Measurements from ENCODE around the gene TMEM52. TPM values are rescaled to one million over a fixed set of nuclear protein-coding genes. Genes with fewer than 3 reads are reported as not detected.

Gene TMEM52
- total RNA-seq, 2 donors from 2014 or later, result 0.52 TPM; not detected in 1

DNA sequence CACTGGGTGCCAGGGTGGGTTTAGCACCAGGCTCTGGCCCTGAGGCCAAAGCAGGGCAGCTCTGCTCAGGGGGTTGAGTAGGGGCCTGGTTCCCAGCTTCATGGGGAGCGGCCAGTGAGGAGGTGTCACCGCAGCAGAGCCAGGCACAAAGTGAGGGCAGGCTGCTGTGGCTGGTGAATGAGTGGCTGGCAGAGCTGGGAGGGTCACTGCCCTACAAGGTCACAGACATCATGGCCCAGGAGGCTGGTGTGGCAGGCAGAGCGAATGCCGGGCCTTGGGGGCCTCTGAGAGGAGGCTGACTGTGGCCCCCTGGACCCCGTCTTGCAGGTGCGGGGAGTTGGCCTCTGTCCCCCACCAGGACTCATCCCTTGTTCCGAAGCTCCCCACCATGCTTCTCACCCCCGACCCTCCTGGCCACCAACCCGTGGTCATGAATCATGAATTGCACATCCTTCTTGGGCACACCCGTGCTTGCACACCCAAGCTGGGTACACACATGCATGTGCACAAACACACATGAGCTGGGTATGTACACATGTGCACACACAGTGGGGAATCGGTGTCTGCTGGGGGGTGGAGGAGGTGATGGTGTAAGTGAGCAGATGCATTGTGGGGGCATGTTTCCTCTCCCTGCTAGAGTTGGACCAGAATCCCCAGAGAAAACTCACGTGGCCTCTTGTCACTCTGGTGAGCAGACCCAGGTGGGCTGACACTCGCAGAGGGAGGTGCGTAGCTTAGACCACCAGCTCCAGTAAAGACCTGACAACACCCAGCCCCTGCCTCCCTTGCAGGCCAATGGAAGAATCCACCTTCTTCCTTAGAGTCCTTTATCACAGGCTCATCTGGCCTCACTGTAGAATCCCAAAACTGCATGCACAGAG lies 23.4 kb downstream of the TMEM52 start:
- ATAC-seq (no peak), DNase-seq (no peak)
- Mint-ChIP-seq H3K27ac (peak overlapping the region; percentile 89), H3K27me3 (no peaks in the 10 kb centered on the region), H3K4me1 (peaks cover 31% of the 10 kb centered on the region), H3K4me3 (peak overlapping the region; percentile 88), H3K36me3 (ENCODE audit: low read depth) (peaks cover 4% of the 10 kb centered on the region)
- H3K9me3 ChIP-seq (ENCODE audit: control insufficient read depth, low read length, poor library complexity, severe bottlenecking), result no peaks in the 10 kb centered on the region

DNA sequence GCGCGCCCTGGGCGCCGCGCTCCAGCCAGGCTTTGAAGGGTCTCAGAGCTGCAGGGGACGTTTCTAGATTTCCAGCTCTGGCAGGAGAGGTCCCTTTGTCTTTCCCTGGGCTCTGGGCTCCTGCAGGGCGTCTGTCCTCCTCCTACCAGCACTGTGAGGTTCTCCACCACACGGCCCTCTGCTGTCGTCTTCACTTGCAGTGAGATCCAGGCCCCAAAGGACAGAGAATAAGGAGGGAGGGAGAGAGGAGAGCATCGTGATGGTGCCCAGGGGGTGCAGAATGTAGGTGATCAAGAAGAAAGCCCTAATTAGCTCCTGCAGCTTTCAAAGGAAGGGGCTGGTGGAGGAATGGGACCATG lies 24.0 kb downstream of the TMEM52 start:
- Mint-ChIP-seq H3K4me1 (peaks cover 31% of the 10 kb centered on the region), H3K27ac (peak overlapping the region; percentile 89), H3K36me3 (ENCODE audit: low read depth) (peaks cover 4% of the 10 kb centered on the region), H3K4me3 (peak overlapping the region; percentile 88), H3K27me3 (no peaks in the 10 kb centered on the region)
- ATAC-seq (no peak), DNase-seq (no peak)
- no peaks in the 10 kb centered on the region for H3K9me3 ChIP-seq (ENCODE audit: control insufficient read depth, low read length, poor library complexity, severe bottlenecking)

DNA sequence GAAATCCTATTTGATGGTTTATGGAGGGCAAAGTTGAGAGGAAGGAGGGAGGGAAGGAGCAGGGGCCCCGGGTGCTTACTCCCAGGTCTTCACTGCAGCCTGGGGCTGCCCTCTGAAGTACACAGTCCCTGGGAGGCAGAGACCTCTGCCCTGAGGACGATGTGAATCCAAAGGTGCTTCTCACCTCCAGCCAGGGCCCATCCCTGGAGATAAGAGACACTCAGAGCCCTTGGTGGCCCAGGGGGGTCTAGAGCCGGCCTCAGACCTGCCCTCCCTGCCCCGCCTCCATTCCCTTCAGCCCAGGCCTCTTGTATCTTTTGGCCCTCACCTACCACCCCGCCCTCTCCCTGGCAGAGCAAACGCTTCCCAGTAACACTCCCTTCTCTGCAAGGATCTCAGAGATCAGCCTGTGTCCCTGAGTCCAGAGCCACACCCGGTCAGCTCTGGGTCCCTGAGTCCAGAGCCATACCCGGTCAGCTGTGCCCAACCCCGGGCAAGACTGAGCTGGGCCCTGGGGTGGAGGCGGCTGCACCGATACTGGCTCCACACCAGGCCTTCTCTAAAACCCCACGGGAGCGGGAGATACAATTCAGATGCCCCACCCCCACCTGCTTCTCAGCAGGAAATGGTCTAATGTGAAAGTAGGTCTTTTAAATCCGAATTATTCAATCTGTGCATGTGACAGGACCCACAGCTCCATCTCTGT lies 24.6 kb downstream of the TMEM52 start:
- no peak for DNase-seq
- no peaks in the 10 kb centered on the region for H3K9me3 ChIP-seq (ENCODE audit: control insufficient read depth, low read length, poor library complexity, severe bottlenecking)
- peaks cover 31% of the 10 kb centered on the region for H3K4me1 Mint-ChIP-seq

DNA sequence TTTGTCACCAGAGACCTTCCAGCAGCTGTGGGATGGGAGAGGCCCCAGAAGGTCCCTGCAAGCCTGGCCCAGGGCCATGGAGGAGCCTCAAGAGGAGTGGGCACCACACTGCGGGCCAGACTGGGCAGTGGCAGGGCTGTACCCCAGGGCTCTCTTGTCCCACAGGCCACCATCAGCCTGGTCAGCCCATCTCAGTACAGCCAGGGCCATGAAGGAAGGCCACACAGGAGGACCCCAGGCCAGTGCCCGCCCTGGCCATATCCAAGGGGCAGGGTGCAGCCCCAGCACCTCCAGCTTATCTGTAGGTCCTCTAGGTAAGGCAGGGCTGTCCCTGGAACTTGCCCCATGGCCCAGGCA lies 25.1 kb downstream of the TMEM52 start:
- Mint-ChIP-seq H3K27ac (peak overlapping the region; percentile 89), H3K27me3 (no peaks in the 10 kb centered on the region)

More for the DNA sequence above, 24.6 kb downstream of the TMEM52 start:
- Mint-ChIP-seq H3K27ac (peak overlapping the region; percentile 89), H3K36me3 (ENCODE audit: low read depth) (peaks cover 4% of the 10 kb centered on the region), H3K27me3 (no peaks in the 10 kb centered on the region), H3K4me3 (peak overlapping the region; percentile 88)
- ATAC-seq, result no peak

DNA sequence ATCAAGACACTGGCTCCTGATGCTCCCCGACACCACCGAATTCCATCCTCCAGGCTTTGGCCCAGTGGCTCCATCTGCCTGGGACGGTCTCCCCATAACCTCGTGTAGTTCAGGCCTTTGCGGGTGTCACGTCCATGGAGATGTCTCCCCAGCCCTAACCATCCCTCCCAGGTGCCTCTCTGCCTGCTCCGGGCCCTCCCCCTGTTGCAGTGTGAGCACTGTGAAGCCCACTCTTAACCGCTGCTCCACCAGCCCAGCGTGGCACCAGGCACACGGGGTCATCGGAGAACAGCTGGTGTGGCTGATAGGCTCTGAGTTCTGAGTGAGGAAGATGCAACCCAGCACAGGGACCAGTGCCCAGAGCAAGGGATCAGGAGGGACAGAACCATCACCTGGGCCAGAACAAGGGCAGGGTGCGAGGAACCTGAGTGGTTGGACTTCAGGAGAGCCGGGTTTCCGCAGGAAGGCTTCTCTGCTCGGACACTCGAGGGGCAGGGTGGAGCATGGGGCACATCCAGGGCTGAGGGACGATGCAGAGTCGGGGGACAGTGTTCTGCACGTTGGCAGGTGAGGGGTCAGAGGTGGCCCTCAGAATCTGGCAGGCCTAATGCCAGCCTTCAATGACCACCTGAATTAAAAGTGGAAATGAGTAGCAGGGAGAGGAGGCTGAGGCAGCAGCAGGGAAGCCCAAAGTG lies 25.6 kb downstream of the TMEM52 start:
- Mint-ChIP-seq H3K27me3 (no peaks in the 10 kb centered on the region), H3K4me1 (peaks cover 37% of the 10 kb centered on the region), H3K27ac (peak overlapping the region; percentile 97), H3K4me3 (peak overlapping the region; percentile 97), H3K36me3 (ENCODE audit: low read depth) (peaks cover 4% of the 10 kb centered on the region)
- H3K9me3 ChIP-seq (ENCODE audit: control insufficient read depth, low read length, poor library complexity, severe bottlenecking), result no peaks in the 10 kb centered on the region
- DNase-seq (no peak), ATAC-seq (no peak)

More for the DNA sequence above, 25.1 kb downstream of the TMEM52 start:
- H3K9me3 ChIP-seq (ENCODE audit: control insufficient read depth, low read length, poor library complexity, severe bottlenecking), result no peaks in the 10 kb centered on the region
- DNase-seq (no peak), ATAC-seq (no peak)
- no peak overlapping the region for H3K4me3 Mint-ChIP-seq
- peaks cover 34% of the 10 kb centered on the region for H3K4me1 Mint-ChIP-seq
- H3K36me3 Mint-ChIP-seq (ENCODE audit: low read depth), result peaks cover 4% of the 10 kb centered on the region

DNA sequence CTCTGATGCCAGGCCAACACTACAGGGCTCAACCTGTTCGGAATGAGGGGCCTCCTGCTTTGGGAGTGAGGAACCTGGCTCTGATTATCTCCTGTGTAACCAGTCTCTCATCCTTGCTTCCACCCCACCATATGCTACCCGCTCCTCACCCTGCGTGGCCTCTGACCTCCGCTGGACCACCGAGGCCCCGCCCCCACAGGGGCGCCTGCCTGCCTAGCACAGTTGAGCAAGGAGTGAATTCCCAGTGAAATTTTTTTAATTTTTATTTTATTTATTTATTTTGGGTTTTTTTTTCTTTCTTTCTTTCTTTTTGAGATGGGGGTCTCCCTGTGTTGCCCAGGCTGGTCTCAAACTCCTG lies 26.3 kb downstream of the TMEM52 start:
- peaks cover 44% of the 10 kb centered on the region for H3K4me1 Mint-ChIP-seq
- no peaks in the 10 kb centered on the region for H3K27me3 Mint-ChIP-seq
- H3K36me3 Mint-ChIP-seq (ENCODE audit: low read depth), result peaks cover 4% of the 10 kb centered on the region
- DNase-seq (no peak), ATAC-seq (no peak)
- H3K27ac Mint-ChIP-seq, result peak overlapping the region; percentile 97
- no peaks in the 10 kb centered on the region for H3K9me3 ChIP-seq (ENCODE audit: control insufficient read depth, low read length, poor library complexity, severe bottlenecking)
- peak overlapping the region; percentile 97 for H3K4me3 Mint-ChIP-seq

DNA sequence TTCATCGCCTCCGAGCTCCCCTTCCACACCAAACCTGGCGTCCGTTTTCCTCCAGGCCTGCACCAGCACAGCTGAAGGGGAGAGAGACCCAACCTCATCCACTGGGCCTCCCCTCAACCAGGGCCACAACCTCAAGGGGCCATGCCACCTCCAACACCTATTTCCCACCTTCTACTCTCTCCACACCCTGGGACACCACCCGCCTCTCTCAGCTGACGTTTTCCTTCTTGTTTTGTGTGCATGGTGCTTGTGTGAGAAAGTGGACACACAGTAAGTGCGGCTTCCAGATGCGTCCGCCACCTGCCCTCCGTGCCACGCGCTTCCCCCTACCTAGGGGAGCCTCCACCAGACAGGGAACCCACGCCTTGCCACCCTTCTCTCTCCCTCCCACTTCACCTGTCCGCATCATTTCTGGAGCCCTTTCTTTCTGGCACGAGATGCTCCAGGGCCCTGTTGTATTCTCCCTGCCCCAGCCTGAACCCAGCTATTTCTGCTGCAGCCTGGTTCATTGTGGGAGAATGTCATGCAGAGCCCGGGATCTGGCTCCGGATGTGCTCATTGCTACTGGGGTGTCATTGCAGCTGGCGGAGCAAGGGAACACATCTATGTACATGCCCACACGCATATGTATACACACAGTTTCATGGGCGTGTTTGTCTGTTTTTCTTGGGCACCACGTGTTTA lies 26.9 kb downstream of the TMEM52 start:
- Mint-ChIP-seq H3K27ac (peak overlapping the region; percentile 97), H3K4me1 (peaks cover 47% of the 10 kb centered on the region), H3K27me3 (no peaks in the 10 kb centered on the region), H3K4me3 (peak overlapping the region; percentile 97), H3K36me3 (ENCODE audit: low read depth) (peaks cover 4% of the 10 kb centered on the region)
- no peaks in the 10 kb centered on the region for H3K9me3 ChIP-seq (ENCODE audit: control insufficient read depth, low read length, poor library complexity, severe bottlenecking)
- DNase-seq, result no peak
- ATAC-seq, result no peak

DNA sequence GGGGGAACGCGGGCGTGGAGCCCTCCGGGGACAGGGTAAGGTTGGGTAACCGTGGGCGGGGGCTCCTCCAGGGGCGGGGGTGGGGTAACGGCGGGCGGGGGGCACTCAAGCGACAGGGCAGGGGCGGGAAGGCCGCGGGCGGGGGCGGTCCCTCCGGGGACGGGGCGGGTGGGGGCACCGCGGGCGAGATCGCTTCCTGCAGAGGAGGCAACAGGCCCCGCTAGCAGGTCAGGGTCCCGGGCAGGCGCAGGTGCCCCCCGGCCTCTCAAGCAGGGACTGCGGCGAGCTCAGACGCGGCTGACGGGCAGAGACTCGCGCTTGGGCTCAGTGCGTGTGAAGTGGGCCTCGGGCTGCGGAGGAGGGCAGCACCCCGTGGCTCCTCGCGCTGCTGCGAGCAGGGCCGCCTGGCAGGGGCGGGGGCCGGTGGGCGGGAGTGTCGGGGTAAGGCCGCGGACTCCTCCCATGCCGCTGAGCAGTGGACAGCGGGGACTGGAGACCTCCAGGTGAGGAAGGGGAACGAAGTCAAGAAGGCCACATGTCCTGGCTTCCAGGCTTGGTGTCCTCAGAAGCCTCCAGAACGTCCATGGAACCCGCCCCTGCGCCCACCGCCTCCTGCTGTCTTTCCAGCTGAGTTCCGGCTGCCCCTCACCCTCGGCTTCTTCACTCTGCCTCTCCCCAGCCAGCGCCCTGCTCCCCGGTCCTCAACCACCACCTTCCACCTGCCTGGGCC lies 27.6 kb downstream of the TMEM52 start:
- Mint-ChIP-seq H3K4me3 (peak overlapping the region; percentile 97), H3K4me1 (peaks cover 50% of the 10 kb centered on the region), H3K36me3 (ENCODE audit: low read depth) (peaks cover 4% of the 10 kb centered on the region), H3K27me3 (no peaks in the 10 kb centered on the region), H3K27ac (peak overlapping the region; percentile 97)
- peak; percentile 59 for ATAC-seq
- peak; percentile 51 to 90 (median 78) for DNase-seq
- H3K9me3 ChIP-seq (ENCODE audit: control insufficient read depth, low read length, poor library complexity, severe bottlenecking), result no peaks in the 10 kb centered on the region

DNA sequence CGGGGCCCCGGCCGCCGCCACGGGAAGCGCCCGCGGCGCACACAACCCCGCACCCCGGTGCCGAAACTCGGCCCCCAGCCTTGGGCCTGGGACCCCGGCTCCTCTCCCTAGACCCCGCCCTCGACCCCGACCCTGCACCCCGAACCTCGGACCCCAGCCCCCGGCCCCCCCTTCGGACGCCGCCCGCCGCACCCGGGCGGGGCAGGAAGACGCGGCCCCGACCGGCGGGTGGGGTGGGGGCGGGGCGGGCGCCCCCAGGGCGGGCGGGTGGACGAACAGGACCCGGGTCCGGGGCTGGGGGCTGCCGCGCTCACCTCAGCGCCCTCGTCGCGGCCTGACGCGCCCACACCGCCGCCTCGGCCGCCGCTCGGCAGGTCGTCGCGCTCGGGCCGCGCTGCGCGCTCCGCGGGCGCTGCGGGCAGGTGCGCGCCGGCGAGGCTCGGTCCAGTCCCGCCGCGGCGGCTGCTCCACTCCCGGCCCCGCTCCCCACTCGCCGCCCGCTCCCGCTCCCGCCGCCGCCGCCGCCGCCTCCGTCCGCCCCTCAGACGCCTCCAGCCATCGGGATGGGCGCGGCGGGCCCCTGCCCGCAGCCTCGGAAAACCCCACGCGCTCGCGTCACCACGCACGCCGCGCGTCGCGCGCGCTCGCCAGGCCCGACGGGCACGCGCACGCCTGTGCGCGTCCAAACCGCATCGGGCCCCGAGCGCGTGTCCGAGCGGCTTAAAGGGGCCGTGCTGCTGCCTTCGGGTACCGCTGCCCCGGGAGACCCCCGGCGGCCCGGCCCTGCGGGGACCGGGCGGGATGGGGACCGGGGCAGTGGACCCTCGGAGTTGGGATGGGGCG lies 28.4 kb downstream of the TMEM52 start, which contains the start of gene GNB1:
Gene GNB1, minus strand, starts transcription at position 582 of the 843 bp plus-strand sequence. CDS start 65,634 bp downstream, outside the sequence.
- Mint-ChIP-seq H3K4me3 (peak within 1 kb of the TSS; percentile 97), H3K27ac (peak within 1 kb of the TSS; percentile 97), H3K27me3 (no peaks in the 10 kb centered on the region), H3K36me3 (ENCODE audit: low read depth) (peaks cover 4% of the 10 kb centered on the region), H3K4me1 (peaks cover 50% of the 10 kb centered on the region)
- no peaks in the 10 kb centered on the region for H3K9me3 ChIP-seq (ENCODE audit: control insufficient read depth, low read length, poor library complexity, severe bottlenecking)
- ATAC-seq, result peak; percentile 76
- peak; percentile 86 to 90 (median 89) for DNase-seq

DNA sequence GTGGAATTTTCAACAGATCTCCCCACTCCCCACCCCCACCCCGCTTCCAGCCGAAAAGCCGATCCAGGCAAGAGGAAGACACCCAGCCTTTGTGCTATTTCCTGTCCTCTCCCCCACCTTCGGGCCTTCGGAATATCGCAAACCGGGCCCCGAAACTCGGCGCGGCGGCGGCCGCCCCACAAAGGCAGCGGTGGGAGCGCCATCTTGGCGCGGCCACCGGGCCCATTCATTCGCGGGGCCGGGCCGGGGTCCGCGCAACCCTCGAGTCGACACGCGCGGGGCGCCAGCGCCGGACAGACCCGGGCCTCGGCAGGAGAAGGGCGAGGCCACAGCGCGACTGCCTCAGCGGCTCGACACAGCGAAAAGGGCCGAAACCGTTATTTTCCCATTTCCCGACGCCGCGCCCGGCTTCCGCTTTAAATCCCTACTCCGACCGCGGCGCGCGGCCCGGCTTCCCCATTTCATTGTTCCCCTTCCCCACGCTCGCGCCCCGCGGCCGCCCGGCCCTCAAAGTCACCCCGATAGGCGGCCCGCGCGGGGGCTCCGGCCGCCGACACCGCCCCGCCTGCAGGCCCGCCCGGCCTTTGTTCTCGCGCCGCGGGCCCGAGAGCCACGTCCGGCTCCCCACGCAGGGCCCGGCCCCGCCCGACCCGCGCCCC lies 29.1 kb downstream of the TMEM52 start:
- ATAC-seq (peak; percentile 21), DNase-seq (peak in 2 of 3 donors; percentile 31 to 40)
- Mint-ChIP-seq H3K4me3 (peak overlapping the region; percentile 87), H3K4me1 (peaks cover 45% of the 10 kb centered on the region), H3K36me3 (ENCODE audit: low read depth) (peaks cover 4% of the 10 kb centered on the region), H3K27me3 (no peaks in the 10 kb centered on the region), H3K27ac (peak overlapping the region; percentile 92)
- H3K9me3 ChIP-seq (ENCODE audit: control insufficient read depth, low read length, poor library complexity, severe bottlenecking), result no peaks in the 10 kb centered on the region

DNA sequence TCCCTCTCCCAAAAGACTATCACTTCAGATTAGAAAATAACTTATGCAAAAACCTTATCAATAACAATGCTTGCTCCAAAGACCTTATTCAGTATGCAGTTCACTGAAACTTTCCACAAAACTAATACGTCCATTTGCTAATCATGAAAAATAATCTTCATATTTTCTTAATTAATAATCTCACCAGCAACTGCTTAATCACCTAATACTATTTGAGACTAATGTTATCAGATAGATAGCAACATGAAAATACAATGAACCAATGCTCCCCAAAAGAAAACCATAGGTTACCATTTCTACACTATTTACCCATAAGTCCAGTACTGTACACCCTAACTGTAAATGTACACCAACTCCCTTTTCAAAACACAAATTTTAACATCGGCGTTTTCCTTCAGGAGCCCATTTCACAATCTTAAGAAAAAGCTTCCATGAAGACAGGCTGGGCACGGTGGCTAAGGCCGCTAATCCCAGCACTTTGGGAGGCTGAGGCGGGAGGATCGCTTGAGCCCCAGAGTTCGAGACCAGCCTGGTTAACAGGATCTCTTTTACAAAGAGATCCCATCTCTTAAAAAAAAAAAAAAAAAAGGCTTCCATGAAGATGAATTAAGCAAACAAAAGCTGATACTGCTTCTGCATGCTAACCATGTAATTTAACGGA lies 29.9 kb downstream of the TMEM52 start:
- no peaks in the 10 kb centered on the region for H3K9me3 ChIP-seq (ENCODE audit: control insufficient read depth, low read length, poor library complexity, severe bottlenecking)
- no peaks in the 10 kb centered on the region for H3K27me3 Mint-ChIP-seq
- ATAC-seq (no peak), DNase-seq (no peak)
- peaks cover 4% of the 10 kb centered on the region for H3K36me3 Mint-ChIP-seq (ENCODE audit: low read depth)
- H3K27ac Mint-ChIP-seq, result peak overlapping the region; percentile 92
- H3K4me1 Mint-ChIP-seq, result peaks cover 41% of the 10 kb centered on the region
- H3K4me3 Mint-ChIP-seq, result peak overlapping the region; percentile 87
